GM19238 (cell line): ENCODE measurements around the gene SLC12A7.
"Not testable (repeated sequence)": the region's sequence is repeated elsewhere in the genome, so short reads cannot be mapped to it uniquely, and the experiment has no call there.

Experiments used
- DNase-seq: peaks from one replicate; pipeline ENCODE4 v3.0.0; 2011; ENCODE audit warnings: low spot score; ENCODE audit not compliant: insufficient read length

Gene SLC12A7

DNA sequence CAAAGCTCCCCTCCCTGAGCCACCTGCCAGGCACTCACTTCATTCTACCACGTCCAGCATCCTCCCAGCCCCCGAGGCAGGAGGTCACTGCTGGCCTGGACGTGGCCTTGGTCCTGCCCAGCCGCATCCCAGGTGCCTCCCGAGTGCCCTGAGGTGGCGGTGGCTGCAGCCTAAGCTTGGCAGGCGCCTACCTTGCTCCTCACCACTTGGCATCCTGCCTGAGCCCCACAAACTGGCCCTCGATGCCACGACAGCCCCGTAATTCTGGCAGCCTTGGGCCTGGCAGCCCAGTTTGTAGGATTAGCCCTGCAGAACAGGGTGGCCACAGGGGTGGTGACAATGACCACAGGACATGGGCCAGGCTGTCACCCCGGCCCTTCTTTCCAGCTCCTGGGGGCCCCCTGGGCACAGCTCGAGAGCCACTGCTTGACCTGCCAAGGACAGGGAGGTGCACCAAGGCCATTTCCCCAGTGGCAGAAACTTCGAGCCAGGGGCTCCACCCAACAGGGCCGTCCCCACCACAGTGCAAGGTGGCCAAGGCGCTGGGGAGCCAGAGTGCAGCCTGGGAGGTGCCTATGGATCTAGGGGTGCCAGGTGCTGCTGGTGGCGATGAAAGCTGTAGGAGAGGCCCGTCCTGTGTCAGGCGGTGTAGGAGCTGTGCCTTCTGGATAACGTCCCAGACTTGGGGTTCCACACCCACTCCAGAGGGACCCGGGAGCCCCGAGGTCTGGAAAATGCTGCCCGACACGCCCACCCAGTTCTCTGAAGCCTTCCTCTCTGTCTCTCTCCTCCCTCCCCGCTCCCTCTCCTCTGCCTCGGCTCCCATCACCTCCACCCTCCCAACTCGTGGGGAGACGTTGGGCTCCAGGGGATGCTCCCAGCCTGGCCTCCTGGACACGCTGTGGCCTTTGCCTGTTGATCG is 84.9 kb downstream of the SLC12A7 start:
- DNase-seq: no peak

GRCh38 chr5:1021969-1022336 is 89.9 kb downstream of the SLC12A7 start:
- not testable (repeated sequence) for DNase-seq

- no peak for DNase-seq
Observed at GRCh38 chr5:1021136-1021968, 90.5 kb downstream of the SLC12A7 start.

GRCh38 chr5:1020452-1020961 is 91.4 kb downstream of the SLC12A7 start:
- no peak for DNase-seq

DNA sequence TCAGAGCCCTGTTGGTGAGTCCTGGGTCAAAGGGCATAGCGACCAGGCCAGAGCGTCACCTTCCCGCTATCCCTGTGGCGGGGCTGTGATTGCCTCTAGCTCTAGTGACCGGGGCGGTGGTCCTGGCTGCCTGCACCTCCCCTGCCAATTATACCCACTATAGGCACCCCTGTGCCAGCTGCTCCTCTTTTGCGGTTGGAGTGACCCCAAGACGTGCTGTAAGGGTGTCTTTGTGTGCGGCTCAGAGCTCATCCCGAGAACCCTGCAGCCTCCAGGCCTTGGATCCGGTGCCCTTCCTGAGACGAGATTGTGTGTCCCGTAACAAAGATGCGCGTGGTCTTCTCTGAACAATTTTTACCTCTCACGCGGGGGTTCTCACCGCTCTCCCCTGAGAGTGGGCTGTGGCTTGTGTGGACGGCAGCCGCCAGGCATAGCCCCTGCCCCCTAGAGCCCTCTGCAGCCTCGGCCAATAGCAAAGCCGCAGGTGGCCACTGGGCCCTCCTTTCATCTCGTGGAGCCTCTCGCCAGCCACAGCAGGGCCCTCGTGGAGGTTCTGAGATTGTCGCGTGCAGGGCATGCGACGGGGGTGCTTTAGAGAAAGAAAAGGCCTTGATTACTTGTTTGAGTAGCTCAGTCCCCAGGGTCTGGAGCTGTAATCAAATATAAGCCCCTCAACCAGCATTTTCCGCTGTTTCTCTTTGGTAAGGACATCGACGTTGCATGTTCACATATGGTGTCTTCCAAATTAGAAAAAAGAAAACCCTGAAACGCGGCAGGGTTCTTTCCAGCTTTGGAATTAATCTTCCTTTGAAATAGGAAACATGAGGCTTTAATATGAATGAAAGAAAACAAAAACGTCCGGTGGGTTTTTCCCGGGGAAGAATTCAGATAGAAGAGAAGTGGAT is 92.6 kb downstream of the SLC12A7 start:
- no peak for DNase-seq

- no peak for DNase-seq
Observed at GRCh38 chr5:1018596-1018995, 93.3 kb downstream of the SLC12A7 start.

DNA sequence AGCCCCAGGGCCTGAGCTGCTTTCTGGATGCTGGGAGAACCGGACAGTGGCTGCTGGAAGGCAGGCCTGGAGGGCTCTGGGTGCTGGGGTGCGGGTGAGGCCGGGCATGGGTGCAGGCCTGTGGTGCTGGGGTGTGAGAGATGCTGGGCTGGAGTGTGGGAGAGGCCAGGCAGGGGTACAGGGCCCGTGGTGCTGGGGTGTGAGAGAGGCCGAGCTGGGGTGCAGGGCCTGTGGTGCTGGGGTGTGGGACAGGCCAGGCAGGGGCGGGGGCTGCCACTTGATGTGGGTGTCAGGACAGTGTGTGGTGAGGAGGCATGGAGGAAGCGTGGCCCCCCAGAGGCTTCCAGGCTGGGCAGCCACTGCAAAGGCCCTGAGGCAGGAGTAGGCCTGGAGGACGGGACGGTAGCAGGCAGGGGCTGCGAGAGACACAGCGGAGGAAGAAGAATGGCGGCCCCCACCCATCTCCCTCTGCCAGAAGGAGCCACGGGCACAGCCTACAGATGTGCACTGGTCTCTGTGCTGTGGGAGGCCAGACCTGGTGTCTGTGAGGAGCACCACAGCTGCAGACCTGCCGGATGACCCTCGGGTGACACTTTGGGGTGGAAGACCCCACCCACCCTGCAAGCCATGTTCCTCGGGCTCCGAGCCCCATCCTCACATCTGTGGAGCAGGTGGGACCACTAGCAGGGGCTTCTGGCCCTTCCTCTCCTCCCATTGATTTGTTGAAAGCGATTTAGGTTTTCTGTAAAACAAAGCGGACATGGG is 94.0 kb downstream of the SLC12A7 start:
- DNase-seq: no peak

- no peak for DNase-seq
Observed at GRCh38 chr5:1017056-1017455, 94.8 kb downstream of the SLC12A7 start.

DNA sequence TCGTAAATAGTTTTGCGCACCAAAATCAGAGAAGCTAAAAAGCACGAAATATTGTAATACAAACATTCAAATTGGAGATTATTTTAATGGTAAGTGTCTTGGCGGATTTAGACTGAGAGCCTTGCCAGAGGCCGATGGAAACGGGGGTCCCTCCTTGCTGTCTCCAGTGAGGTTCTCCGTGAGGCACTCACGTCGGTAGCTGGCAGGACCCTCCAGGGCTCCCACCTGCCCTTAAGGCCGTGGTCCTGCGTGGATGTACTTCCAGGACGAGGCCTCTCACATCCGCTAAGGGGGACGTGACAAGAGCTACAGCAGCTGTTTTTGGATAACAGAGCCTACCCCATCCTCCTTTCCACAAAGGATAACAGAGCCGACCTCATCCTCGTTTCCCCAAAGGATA is 95.4 kb downstream of the SLC12A7 start:
- no peak for DNase-seq

DNA sequence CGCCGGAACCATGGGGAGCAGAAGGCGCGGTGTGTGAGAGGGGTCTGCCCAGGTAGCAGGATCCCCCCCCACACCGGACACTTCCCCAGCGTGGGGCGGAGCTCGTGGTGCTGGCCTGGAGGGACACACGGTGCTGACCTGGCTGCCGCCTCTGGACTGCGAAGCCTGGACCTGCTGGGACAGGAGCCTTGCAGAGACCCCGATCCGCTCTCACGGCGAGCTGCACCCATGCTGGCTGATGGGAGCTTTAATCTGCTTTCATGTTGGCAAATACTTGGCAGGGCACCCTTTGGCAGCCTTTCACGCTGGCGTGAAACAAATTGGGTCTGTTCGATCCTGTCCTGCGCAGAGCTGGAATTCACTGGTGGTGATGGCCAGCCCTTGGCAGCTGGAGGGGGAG is 95.8 kb downstream of the SLC12A7 start:
- DNase-seq: no peak

- DNase-seq: no peak
Observed at GRCh38 chr5:1015507-1015906, 96.4 kb downstream of the SLC12A7 start.

DNA sequence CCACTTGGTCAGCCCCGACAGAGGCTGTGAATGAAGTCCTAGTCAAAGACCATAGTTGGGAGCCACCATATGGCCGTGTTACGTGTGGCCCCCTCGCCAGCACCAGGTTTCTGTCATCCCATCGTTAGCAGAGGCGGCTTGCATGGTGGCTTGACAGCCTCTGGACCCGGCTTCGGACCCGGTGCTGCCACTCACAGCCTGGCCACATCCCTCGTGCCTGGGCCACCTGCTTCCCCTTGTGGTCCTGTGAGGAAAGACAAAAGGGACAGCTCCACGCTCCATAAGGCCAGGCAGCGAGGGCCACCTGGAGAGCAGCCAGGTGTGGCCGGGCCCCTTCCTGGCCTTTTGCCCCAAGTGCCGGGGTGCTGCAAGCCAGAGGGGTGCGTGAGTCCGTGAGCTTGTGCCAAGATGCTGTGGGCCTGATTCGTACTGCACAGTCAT is 97.1 kb downstream of the SLC12A7 start:
- no peak for DNase-seq

- no peak for DNase-seq
Observed at GRCh38 chr5:1014346-1014745, 97.5 kb downstream of the SLC12A7 start.

GRCh38 chr5:1013948-1014301 is 97.9 kb downstream of the SLC12A7 start:
- DNase-seq: no peak

DNA sequence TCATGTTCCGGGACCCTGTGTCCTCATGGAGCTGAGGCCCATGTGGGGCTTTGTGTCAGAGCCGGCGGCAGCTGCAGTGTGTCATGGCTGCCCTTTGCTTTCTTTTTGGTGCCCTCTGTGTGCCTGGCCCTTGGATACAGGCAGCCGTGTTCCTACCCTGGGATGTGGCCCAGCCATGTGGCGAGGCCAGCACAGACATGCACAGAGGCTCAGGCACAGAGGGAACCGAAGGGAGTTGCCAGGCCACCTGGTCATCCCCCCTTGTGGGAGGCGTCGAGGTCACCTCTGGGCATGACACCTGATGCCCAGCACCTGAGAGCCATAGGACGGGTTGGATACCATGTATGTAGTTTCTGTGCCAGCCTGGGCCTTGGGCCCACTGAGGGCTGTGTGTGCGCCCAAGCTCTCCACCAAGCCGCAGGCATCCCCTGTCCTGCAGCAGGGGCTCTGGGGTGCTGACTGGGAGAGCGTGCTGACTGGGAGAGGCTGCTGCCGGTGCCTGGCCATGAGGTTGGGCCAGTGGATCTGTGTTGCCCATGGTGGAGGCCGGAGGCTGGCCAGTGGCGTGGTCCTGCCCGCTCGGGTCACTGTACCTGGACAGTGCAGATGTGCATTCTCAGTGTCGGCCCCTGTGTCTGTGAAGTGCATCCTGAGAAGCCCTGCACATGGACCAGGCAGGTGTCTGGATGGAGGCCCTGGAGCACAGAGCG is 98.5 kb downstream of the SLC12A7 start:
- no peak for DNase-seq

GRCh38 chr5:1012900-1013237 is 99.0 kb downstream of the SLC12A7 start:
- no peak for DNase-seq

DNA sequence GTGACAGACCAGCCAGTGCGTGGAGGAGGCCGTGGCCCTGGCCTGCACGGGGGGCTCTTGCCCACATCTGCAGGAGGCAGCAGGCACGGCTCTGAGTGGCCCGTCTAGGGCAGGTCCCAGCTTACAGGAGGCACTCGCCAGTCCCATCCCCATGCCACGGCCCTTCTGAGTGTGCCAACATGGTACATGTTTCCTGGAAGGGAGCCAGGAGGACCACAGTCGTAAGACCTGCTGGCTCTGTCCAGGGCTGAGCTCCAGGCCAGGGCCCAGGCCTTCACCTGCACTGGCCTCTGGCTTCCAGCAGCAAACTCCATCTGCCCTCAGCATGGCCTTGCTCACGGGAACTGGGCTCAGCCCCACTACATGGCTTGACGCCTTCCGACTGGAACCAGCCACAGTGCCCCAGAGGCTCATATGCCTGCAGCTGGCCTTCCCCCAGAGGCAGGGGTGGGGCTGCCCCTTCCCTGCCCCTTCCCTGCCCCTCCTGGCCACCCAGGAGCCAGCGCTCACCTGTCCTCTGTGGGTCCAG is 99.5 kb downstream of the SLC12A7 start:
- no peak for DNase-seq

GRCh38 chr5:1011741-1012312 is 100.0 kb downstream of the SLC12A7 start:
- DNase-seq: no peak

- peak; percentile 73 for DNase-seq
Observed at GRCh38 chr5:1011226-1011631, 100.6 kb downstream of the SLC12A7 start.
